PC-9 (cell line): ENCODE measurements around the gene CAPN7. TPM values are rescaled to one million over a fixed set of nuclear protein-coding genes. Genes with fewer than 3 reads are reported as not detected.

Experiments
- BruUV-seq: library from RNA; stranded (reverse); fragments of 400-500 nt; replicated peaks from 2 replicates; lab custom pipeline; 2021; lab: Mats Ljungman, UMichigan
- CTCF ChIA-PET: fragments of 300-600 bp; sonication (Branson Sonifier 250); formaldehyde crosslinking; loops from one replicate; lab custom pipeline; 2022; ENCODE audit warnings: antibody characterized with exemption; lab: Charles Lee
- POLR2A ChIA-PET: fragments of 300-600 bp; sonication (Branson Sonifier 250); formaldehyde crosslinking; loops from one replicate; lab custom pipeline; 2022; ENCODE audit warnings: antibody characterized with exemption; ENCODE audit not compliant: unreplicated experiment; lab: Charles Lee
- DNase-seq, 2 experiments: peaks; one replicate each; pipeline versions ENCODE4 v3.0.0 to v3.0.0-alpha.2; 2015 to 2022; ENCODE audit warnings: mixed read lengths in 1 of 2
- H2AFZ ChIP-seq: fragments of 200-600 bp; sonication (generic); 2 replicates; pipeline ENCODE4 v1.8.1; 2017; ENCODE audit warnings: antibody characterized with exemption
- H3F3A ChIP-seq: fragments of 200-600 bp; sonication (generic); 2 replicates; pipeline ENCODE4 v1.8.1; 2017; ENCODE audit warnings: antibody characterized with exemption, mild to moderate bottlenecking, low read depth; ENCODE audit not compliant: insufficient read depth
- H3K27ac ChIP-seq: fragments of 200-600 bp; sonication (generic); 2 replicates; pipeline ENCODE4 v1.6.1; 2016; ENCODE audit warnings: mixed run types
- H3K27me3 ChIP-seq: fragments of 200-600 bp; sonication (generic); 2 replicates; pipeline ENCODE4 v1.6.1; 2016; ENCODE audit warnings: low read depth, mixed run types; ENCODE audit not compliant: insufficient read depth
- H3K36me3 ChIP-seq: fragments of 200-600 bp; sonication (generic); 2 replicates; pipeline ENCODE4 v1.6.1; 2016; ENCODE audit warnings: low read depth, mixed run types
- H3K4me1 ChIP-seq: fragments of 200-600 bp; sonication (generic); replicated peaks from 2 replicates; pipeline ENCODE4 v1.6.1; 2016; ENCODE audit warnings: mixed run types; ENCODE audit not compliant: insufficient read depth
- H3K4me2 ChIP-seq: fragments of 200-600 bp; sonication (generic); 2 replicates; pipeline ENCODE4 v1.6.1; 2017; ENCODE audit warnings: mixed run types
- H3K4me3 ChIP-seq: fragments of 200-600 bp; sonication (generic); 2 replicates; pipeline ENCODE4 v1.6.1; 2016; ENCODE audit warnings: mixed run types
- H3K79me2 ChIP-seq: fragments of 200-600 bp; sonication (generic); 2 replicates; pipeline ENCODE4 v1.6.1; 2017; ENCODE audit warnings: low read depth, mixed run types
- H3K9me2 ChIP-seq: fragments of 200-600 bp; sonication (generic); 2 replicates; pipeline ENCODE4 v1.8.1; 2017; ENCODE audit warnings: mild to moderate bottlenecking; ENCODE audit not compliant: insufficient read depth
- H3K9me3 ChIP-seq: fragments of 200-600 bp; sonication (generic); 2 replicates; pipeline ENCODE4 v1.8.1; 2016; ENCODE audit warnings: low read depth; ENCODE audit not compliant: insufficient read depth
- H4K20me1 ChIP-seq: fragments of 200-600 bp; sonication (generic); 2 replicates; pipeline ENCODE4 v1.8.1; 2017; ENCODE audit not compliant: insufficient read depth
- CTCF ChIP-seq: fragments of 200-600 bp; sonication (generic); conservative IDR thresholded peaks from 2 replicates; pipeline ENCODE4 v1.6.1; 2017; ENCODE audit warnings: mixed run types, antibody characterized with exemption, mild to moderate bottlenecking, moderate library complexity
- EZH2 ChIP-seq: fragments of 200-600 bp; sonication (generic); IDR thresholded peaks from 2 replicates; pipeline ENCODE4 v1.8.0; 2017; ENCODE audit warnings: antibody characterized with exemption, low read depth
- intact Hi-C: fragments of 100-400 bp; cut with micrococcal nuclease; formaldehyde crosslinking; loops from one replicate; pipeline ENCODE4 v1.10.0; 2022; ENCODE audit not compliant: unreplicated experiment
- total RNA-seq: library from RNA; stranded (reverse); gene quantifications from 2 replicates; pipeline ENCODE4 v1.2.3, GENCODE V29; 2021

CAPN7 gene
- total RNA-seq, 1 experiment from 2014 or later: 28.5 TPM

- ChIA-PET POLR2A (interaction anchor here (0.6 kb wide), 2 partner anchors 69 to 140 kb away, joined by 3 to 11 read pairs; no protein-coding TSS in a partner anchor), CTCF (interaction anchor here (0.6 to 1.0 kb wide), 3 partner anchors 140 to 793 kb away, joined by 3 to 9 read pairs (median 3); no protein-coding TSS in a partner anchor)
- Histone ChIP-seq H3K4me1 (peaks cover 27% of the 10 kb centered on the region), H2AFZ (no peak overlapping the region), H3F3A (peaks cover 9% of the 10 kb centered on the region), H3K79me2 (peaks cover 9% of the 10 kb centered on the region; the same call in 1 of the 2 replicates), H3K36me3 (no peaks in the 10 kb centered on the region), H3K4me3 (no peak overlapping the region), H3K4me2 (no peak overlapping the region), H4K20me1 (peaks cover 4% of the 10 kb centered on the region; the same call in 1 of the 2 replicates), H3K9me3 (no peaks in the 10 kb centered on the region), H3K9me2 (no peaks in the 10 kb centered on the region), H3K27ac (no peak overlapping the region), H3K27me3 (no peaks in the 10 kb centered on the region)
- DNase-seq: no peak
- TF ChIP-seq CTCF (no peak), EZH2 (no peak)
- intact Hi-C loops: loop anchor here (5.0 kb wide), 1 partner anchor 291 kb away; no protein-coding TSS in a partner anchor
- BruUV-seq: no TSS peak
Observed at GRCh38 chr3:15265655-15266509, 59.8 kb downstream of the CAPN7 start.

- H3K4me3 ChIP-seq: no peak overlapping the region
- intact Hi-C loops: loop anchor here (5.0 kb wide), 1 partner anchor 291 kb away; no protein-coding TSS in a partner anchor
- no peaks in the 10 kb centered on the region for H3K9me3 ChIP-seq
- H2AFZ ChIP-seq: no peak overlapping the region
- no peak for DNase-seq
- CTCF ChIA-PET: interaction anchor here (1.0 to 1.3 kb wide), 4 partner anchors 25 to 139 kb away, joined by 3 to 18 read pairs (median 4); no protein-coding TSS in a partner anchor
- peaks cover 4% of the 10 kb centered on the region; the same call in 1 of the 2 replicates for H4K20me1 ChIP-seq
- H3K36me3 ChIP-seq: no peaks in the 10 kb centered on the region
- no peak overlapping the region for H3K27ac ChIP-seq
- no peak for TF ChIP-seq CTCF
- no peak for TF ChIP-seq EZH2
- no peaks in the 10 kb centered on the region for H3K9me2 ChIP-seq
- peaks cover 27% of the 10 kb centered on the region for H3K4me1 ChIP-seq
- POLR2A ChIA-PET: interaction anchor here (0.6 kb wide), 1 partner anchor 139 kb away, joined by 3 read pairs; no protein-coding TSS in a partner anchor
- BruUV-seq: no TSS peak
- peaks cover 9% of the 10 kb centered on the region; the same call in 1 of the 2 replicates for H3K79me2 ChIP-seq
- H3K27me3 ChIP-seq: no peaks in the 10 kb centered on the region
- H3K4me2 ChIP-seq: no peak overlapping the region
- H3F3A ChIP-seq: peaks cover 9% of the 10 kb centered on the region
Observed at GRCh38 chr3:15266510-15267376, 60.7 kb downstream of the CAPN7 start.

DNA sequence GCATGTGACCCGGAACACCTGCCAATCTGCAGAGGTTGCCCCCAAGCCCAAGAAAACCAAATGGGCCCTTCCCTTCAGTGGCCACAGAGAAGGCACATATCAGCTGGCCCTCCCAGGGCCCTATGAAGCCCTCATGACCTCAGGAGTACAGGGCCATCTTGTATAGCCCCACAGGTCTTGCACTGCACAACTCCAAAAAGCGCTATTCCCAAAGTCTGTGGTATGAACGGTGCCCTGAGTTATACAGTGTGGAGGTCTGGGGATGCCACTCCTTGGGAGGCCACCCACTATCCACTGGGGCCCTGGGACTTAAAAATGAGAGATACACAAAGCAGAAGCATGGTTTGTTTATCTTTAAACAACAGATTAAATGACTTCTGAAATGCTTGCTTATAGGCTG is 61.5 kb downstream of the CAPN7 start:
- no TSS peak for BruUV-seq
- Histone ChIP-seq H3K9me2 (no peaks in the 10 kb centered on the region), H3K27ac (no peak overlapping the region), H3K36me3 (no peaks in the 10 kb centered on the region), H2AFZ (no peak overlapping the region), H3K27me3 (no peaks in the 10 kb centered on the region), H3K79me2 (peaks cover 9% of the 10 kb centered on the region; the same call in 1 of the 2 replicates), H3K4me3 (no peak overlapping the region), H3K4me1 (peaks cover 27% of the 10 kb centered on the region), H4K20me1 (peaks cover 4% of the 10 kb centered on the region; the same call in 1 of the 2 replicates), H3F3A (peaks cover 9% of the 10 kb centered on the region), H3K9me3 (no peaks in the 10 kb centered on the region), H3K4me2 (no peak overlapping the region)
- no peak for TF ChIP-seq EZH2
- no peak for TF ChIP-seq CTCF
- CTCF ChIA-PET: interaction anchor here (0.5 to 2.6 kb wide), 9 partner anchors 25 to 138 kb away, joined by 3 to 18 read pairs (median 4); partner anchors contain the start of gene SH3BP5
- intact Hi-C loops: loop anchor here (5.0 kb wide), 1 partner anchor 290 kb away; no protein-coding TSS in a partner anchor
- DNase-seq: no peak
- POLR2A ChIA-PET: no interaction called here
